Natural killer cell (primary cell): ENCODE measurements around the gene NHERF2. TPM values are rescaled to one million over a fixed set of nuclear protein-coding genes. Genes with fewer than 3 reads are reported as not detected.
A peak's percentile ranks its signal among the peaks of the same experiment; 100 is the strongest.

Experiments
- ATAC-seq, 3 donors: fragments of 150-1000 bp in 2 of 3; fragments of 200-7000 bp in 1 of 3; cut with Tn5 transposase; 1 replicate in 1 of 3; 2 replicates in 2 of 3; pipeline ENCODE4 v1.10.0; 2021; ENCODE audit warnings: mild to moderate bottlenecking in 2 of 3, moderate library complexity in 2 of 3
- DNase-seq, 2 donors: peaks; one replicate each; pipeline versions ENCODE4 v3.0.0 to v3.0.0-alpha.2; 2013 to 2021; ENCODE audit warnings: mixed read lengths in 1 of 2
- H3K27ac ChIP-seq: one replicate; pipeline ENCODE4 v1.5.1; 2013; ENCODE audit warnings: mild to moderate bottlenecking, low read length
- H3K27me3 ChIP-seq: one replicate; pipeline ENCODE4 v1.6.1; 2013; ENCODE audit warnings: low read length; ENCODE audit not compliant: control insufficient read depth, insufficient read depth
- H3K36me3 ChIP-seq: one replicate; pipeline ENCODE4 v1.6.1; 2013; ENCODE audit warnings: low read length; ENCODE audit not compliant: control insufficient read depth, insufficient read depth
- H3K4me1 ChIP-seq: one replicate; pipeline ENCODE4 v1.6.1; 2013; ENCODE audit warnings: low read length; ENCODE audit not compliant: control insufficient read depth, insufficient read depth
- H3K4me3 ChIP-seq: one replicate; pipeline ENCODE4 v1.5.1; 2013; ENCODE audit warnings: low read length
- H3K9me3 ChIP-seq: one replicate; pipeline ENCODE4 v1.6.1; 2013; ENCODE audit warnings: low read length; ENCODE audit not compliant: control insufficient read depth, insufficient read depth
- H3K27ac Mint-ChIP-seq, 2 donors: one replicate each; pipeline ENCODE4 v1.8.0; 2022; ENCODE audit warnings: mild to moderate bottlenecking in 2 of 2, mixed read lengths in 2 of 2, moderate library complexity in 1 of 2
- H3K27me3 Mint-ChIP-seq, 2 donors: one replicate each; pipeline ENCODE4 v1.8.0; 2022; ENCODE audit warnings: low read depth in 2 of 2, mixed read lengths in 2 of 2
- H3K36me3 Mint-ChIP-seq: one replicate; pipeline ENCODE4 v1.8.0; 2022; ENCODE audit warnings: mixed read lengths
- H3K4me1 Mint-ChIP-seq, 2 donors: one replicate each; pipeline ENCODE4 v1.8.0; 2022; ENCODE audit warnings: mixed read lengths in 2 of 2
- H3K4me3 Mint-ChIP-seq: one replicate; pipeline ENCODE4 v1.8.0; 2022; ENCODE audit warnings: mild to moderate bottlenecking, moderate library complexity, mixed read lengths
- H3K9me3 Mint-ChIP-seq, 2 donors: one replicate each; pipeline ENCODE4 v1.8.0; 2022; ENCODE audit warnings: mixed read lengths in 2 of 2
- WGBS: methylation state at CpG from one replicate; pipeline ENCODE4 v1.1.7; 2013; ENCODE audit warnings: missing lambda C conversion rate; ENCODE audit not compliant: insufficient coverage; 5-methylcytosine and 5-hydroxymethylcytosine counted together
- intact Hi-C: fragments of 100-400 bp; cut with micrococcal nuclease; formaldehyde crosslinking; loops from one replicate; pipeline ENCODE4 v1.14.2; 2022
- total RNA-seq, 4 donors: library from RNA; stranded (reverse); fragments of 120-200 nt in 1 of 4; gene quantifications; one replicate each; pipeline versions ENCODE4 v1.2.3 to v1.2.4, GENCODE V29; 2013 to 2022
- TF ChIP-seq, protein P1 (sequence below): fragments of 200-600 bp; IDR thresholded peaks from one replicate; pipeline ENCODE4 v1.8.0; 2022; ENCODE audit warnings: antibody characterized with exemption

NHERF2 gene
- total RNA-seq, 3 donors from 2014 or later (not counting 1 experiment from before 2014, with no cell fraction given): 4.3 to 7.1 (median 5.6) TPM

DNA sequence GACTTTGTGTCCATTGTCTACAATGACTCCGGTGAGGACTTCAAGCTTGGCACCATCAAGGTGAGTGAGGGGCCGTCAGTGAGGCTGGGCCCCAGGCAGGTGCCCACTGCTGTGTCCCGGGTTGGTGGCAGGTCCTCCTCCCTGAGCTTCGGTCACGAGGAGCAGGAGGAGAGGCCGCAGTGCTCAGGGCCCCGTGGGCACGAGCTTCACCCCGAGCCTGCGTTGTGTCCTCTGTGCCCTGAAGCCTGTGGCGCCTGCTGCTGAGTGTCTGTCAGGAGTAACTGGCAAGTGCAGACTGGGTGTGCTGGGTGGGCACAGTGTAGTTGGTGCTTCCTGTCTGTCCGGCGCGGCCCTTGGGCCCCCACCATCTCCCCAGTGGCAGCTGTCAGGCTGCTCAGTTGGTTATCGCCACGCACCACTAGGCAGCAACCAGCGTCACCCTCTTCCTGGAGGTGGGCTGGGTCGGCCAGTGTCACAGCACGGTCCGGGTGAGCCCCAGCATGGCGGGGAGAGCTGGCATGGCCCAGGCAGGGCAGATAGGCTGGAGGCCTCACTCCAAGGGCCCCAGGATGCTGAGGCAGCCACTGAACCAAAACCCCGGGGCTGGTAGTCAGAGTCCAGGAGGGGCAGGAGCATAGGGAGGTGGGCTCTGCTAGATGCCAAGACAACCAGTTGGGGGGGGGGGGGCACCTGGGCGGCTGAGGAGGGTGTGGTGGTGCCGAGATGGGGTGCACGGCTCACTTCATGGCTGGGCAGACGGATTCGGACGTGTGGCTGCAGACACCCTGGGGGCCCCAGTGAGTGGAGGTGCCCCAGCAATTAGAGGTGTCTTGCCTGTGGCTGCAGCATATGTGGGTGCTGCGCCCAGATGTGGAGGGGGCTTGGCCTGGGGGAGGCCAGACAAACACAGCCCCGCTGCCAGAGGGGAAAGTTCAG is 60.4 kb downstream of the NHERF2 start:
- TF ChIP-seq, protein P1, sequence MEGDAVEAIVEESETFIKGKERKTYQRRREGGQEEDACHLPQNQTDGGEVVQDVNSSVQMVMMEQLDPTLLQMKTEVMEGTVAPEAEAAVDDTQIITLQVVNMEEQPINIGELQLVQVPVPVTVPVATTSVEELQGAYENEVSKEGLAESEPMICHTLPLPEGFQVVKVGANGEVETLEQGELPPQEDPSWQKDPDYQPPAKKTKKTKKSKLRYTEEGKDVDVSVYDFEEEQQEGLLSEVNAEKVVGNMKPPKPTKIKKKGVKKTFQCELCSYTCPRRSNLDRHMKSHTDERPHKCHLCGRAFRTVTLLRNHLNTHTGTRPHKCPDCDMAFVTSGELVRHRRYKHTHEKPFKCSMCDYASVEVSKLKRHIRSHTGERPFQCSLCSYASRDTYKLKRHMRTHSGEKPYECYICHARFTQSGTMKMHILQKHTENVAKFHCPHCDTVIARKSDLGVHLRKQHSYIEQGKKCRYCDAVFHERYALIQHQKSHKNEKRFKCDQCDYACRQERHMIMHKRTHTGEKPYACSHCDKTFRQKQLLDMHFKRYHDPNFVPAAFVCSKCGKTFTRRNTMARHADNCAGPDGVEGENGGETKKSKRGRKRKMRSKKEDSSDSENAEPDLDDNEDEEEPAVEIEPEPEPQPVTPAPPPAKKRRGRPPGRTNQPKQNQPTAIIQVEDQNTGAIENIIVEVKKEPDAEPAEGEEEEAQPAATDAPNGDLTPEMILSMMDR: no peak
- H3K9me3 Mint-ChIP-seq: no peaks in the 10 kb centered on the region
- Histone ChIP-seq H3K27ac (no peak overlapping the region), H3K4me3 (no peak overlapping the region), H3K36me3 (peaks cover 64% of the 10 kb centered on the region), H3K9me3 (no peaks in the 10 kb centered on the region), H3K27me3 (no peaks in the 10 kb centered on the region), H3K4me1 (no peaks in the 10 kb centered on the region)
- no peaks in the 10 kb centered on the region for H3K27me3 Mint-ChIP-seq
- H3K36me3 Mint-ChIP-seq: no peaks in the 10 kb centered on the region
- 91% methylated on average over 29 of the region's 30 CpGs for WGBS
- no peak overlapping the region for H3K27ac Mint-ChIP-seq
- peaks cover 0 to 4% of the 10 kb centered on the region in 2 donors for H3K4me1 Mint-ChIP-seq
- no peak overlapping the region for H3K4me3 Mint-ChIP-seq
- no peak for DNase-seq
- no peak for ATAC-seq
- intact Hi-C loops: no loop called here

DNA sequence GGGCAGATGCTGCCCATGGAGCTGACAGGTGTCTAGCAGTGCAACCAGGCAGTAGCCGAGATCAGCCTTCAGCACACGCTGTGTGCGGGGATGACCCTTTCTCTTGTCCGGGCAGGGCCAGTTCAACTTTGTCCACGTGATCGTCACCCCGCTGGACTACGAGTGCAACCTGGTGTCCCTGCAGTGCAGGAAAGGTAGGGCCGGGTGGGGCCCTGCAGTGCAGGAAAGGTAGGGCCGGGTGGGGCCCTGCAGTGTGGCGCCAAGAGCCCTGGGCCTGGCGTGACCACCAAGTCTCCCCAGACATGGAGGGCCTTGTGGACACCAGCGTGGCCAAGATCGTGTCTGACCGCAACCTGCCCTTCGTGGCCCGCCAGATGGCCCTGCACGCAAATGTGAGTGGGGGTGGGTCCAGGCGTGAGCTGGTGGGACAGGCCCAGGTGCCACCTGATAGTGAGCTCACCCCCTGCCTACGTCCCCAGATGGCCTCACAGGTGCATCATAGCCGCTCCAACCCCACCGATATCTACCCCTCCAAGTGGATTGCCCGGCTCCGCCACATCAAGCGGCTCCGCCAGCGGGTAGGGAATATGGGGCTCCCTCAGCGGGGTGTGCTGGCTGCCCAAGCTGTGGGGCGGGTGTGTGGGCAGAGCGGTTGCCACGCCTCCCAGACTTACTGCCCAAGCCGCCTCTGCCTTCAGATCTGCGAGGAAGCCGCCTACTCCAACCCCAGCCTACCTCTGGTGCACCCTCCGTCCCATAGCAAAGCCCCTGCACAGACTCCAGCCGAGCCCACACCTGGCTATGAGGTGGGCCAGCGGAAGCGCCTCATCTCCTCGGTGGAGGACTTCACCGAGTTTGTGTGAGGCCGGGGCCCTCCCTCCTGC is 61.3 kb downstream of the NHERF2 start:
- peak overlapping the region in 1 of 2 donors; percentile 40 for H3K27ac Mint-ChIP-seq
- no peaks in the 10 kb centered on the region for H3K27me3 Mint-ChIP-seq
- TF ChIP-seq, protein P1: no peak
- Histone ChIP-seq H3K9me3 (no peaks in the 10 kb centered on the region), H3K4me1 (no peaks in the 10 kb centered on the region), H3K4me3 (no peak overlapping the region), H3K36me3 (peaks cover 61% of the 10 kb centered on the region), H3K27ac (no peak overlapping the region), H3K27me3 (no peaks in the 10 kb centered on the region)
- no peaks in the 10 kb centered on the region for H3K4me1 Mint-ChIP-seq
- intact Hi-C loops: no loop called here
- no peaks in the 10 kb centered on the region for H3K9me3 Mint-ChIP-seq
- no peak overlapping the region for H3K4me3 Mint-ChIP-seq
- DNase-seq (no peak), ATAC-seq (no peak)
- 94% methylated on average over 41 of the region's 41 CpGs for WGBS
- H3K36me3 Mint-ChIP-seq: no peaks in the 10 kb centered on the region

Other genes starting within 250 kb of the NHERF2 start
- 100 to 1,000 TPM; 100 to 122 (median 110) TPM for gene SPSB3, start 244.3 kb upstream of the NHERF2 start, total RNA-seq
- gene NUBP2, start 243.9 kb upstream of the NHERF2 start, total RNA-seq: 10 to 100 TPM; 39.5 to 51.9 (median 49.4) TPM
- gene IGFALS, start 233.2 kb upstream of the NHERF2 start, total RNA-seq: 1 to 10 TPM in 1 of 3 donors, under 1 TPM in 2; 0.47 to 1.1 (median 0.70) TPM
- gene HAGH, start 200.1 kb upstream of the NHERF2 start, total RNA-seq: 10 to 100 TPM; 27.8 to 38.4 (median 37.5) TPM
- gene FAHD1, start 199.7 kb upstream of the NHERF2 start, total RNA-seq: 10 to 100 TPM in 1 of 3 donors, 1 to 10 TPM in 2; 5.3 to 10.6 (median 7.4) TPM
- gene MEIOB, start 154.7 kb upstream of the NHERF2 start, total RNA-seq: not detected
- gene HS3ST6, start 108.5 kb upstream of the NHERF2 start, total RNA-seq: not detected
- 10 to 100 TPM; 10.8 to 19.9 (median 14.8) TPM for gene MSRB1, start 83.7 kb upstream of the NHERF2 start, total RNA-seq
- gene RPL3L, start 72.2 kb upstream of the NHERF2 start, total RNA-seq: not detected
- 10 to 100 TPM; 54.5 to 61.1 (median 59.5) TPM for gene NDUFB10, start 67.4 kb upstream of the NHERF2 start, total RNA-seq
- gene RPS2, start 62.1 kb upstream of the NHERF2 start, total RNA-seq: 1,000 to 10,000 TPM; 1,124 to 1,385 (median 1,274) TPM
- gene RNF151, start 60.0 kb upstream of the NHERF2 start, total RNA-seq: not detected
- 10 to 100 TPM; 25.1 to 28.9 (median 28.1) TPM for gene TBL3, start 54.8 kb upstream of the NHERF2 start, total RNA-seq
- not detected for gene NOXO1, start 45.4 kb upstream of the NHERF2 start, total RNA-seq
- 10 to 100 TPM; 23.8 to 29.5 (median 24.6) TPM for gene GFER, start 42.7 kb upstream of the NHERF2 start, total RNA-seq
- gene SYNGR3, start 36.9 kb upstream of the NHERF2 start, total RNA-seq: 10 to 100 TPM; 10.3 to 19.3 (median 19.1) TPM
- gene ZNF598, start 17.1 kb upstream of the NHERF2 start, total RNA-seq: 10 to 100 TPM; 56.1 to 71.6 (median 58.2) TPM
- gene NPW, start 7.1 kb upstream of the NHERF2 start, total RNA-seq: under 1 TPM in 1 of 3 donors, not detected in 2; 0.80 TPM
- gene NTHL1, start 20.9 kb downstream of the NHERF2 start, total RNA-seq: 10 to 100 TPM in 1 of 3 donors, 1 to 10 TPM in 2; 8.7 to 12.9 (median 9.7) TPM
- 100 to 1,000 TPM; 135 to 197 (median 161) TPM for gene TSC2, start 21.1 kb downstream of the NHERF2 start, total RNA-seq
- gene PKD1, start 109.0 kb downstream of the NHERF2 start, total RNA-seq: 100 to 1,000 TPM in 1 of 3 donors, 10 to 100 TPM in 2; 87.0 to 105 (median 99.1) TPM
- gene RAB26, start 121.7 kb downstream of the NHERF2 start, total RNA-seq: under 1 TPM in 2 of 3 donors, not detected in 1; 0.27 to 0.28 TPM
- 10 to 100 TPM; 29.3 to 39.1 (median 37.3) TPM for gene TRAF7, start 128.9 kb downstream of the NHERF2 start, total RNA-seq
- gene CASKIN1, start 169.7 kb downstream of the NHERF2 start, total RNA-seq: not detected
- 10 to 100 TPM; 19.7 to 30.2 (median 27.8) TPM for gene MLST8, start 178.6 kb downstream of the NHERF2 start, total RNA-seq
- gene BRICD5, start 184.0 kb downstream of the NHERF2 start, total RNA-seq: 1 to 10 TPM; 3.2 to 5.2 (median 3.6) TPM
- 10 to 100 TPM in 2 of 3 donors, 1 to 10 TPM in 1; 9.7 to 12.8 (median 12.4) TPM for gene PGP, start 187.9 kb downstream of the NHERF2 start, total RNA-seq
- 10 to 100 TPM; 43.6 to 45.7 (median 45.7) TPM for gene E4F1, start 196.7 kb downstream of the NHERF2 start, total RNA-seq
- gene DNASE1L2, start 209.5 kb downstream of the NHERF2 start, total RNA-seq: 1 to 10 TPM in 1 of 3 donors, under 1 TPM in 2; 0.19 to 1.4 (median 0.77) TPM
- gene ECI1, start 224.7 kb downstream of the NHERF2 start, total RNA-seq: 10 to 100 TPM; 14.6 to 19.2 (median 19.0) TPM
- gene RNPS1, start 241.2 kb downstream of the NHERF2 start, total RNA-seq: 100 to 1,000 TPM; 269 to 284 (median 273) TPM